Measurements from ENCODE around the gene FAM81B.

DNA sequence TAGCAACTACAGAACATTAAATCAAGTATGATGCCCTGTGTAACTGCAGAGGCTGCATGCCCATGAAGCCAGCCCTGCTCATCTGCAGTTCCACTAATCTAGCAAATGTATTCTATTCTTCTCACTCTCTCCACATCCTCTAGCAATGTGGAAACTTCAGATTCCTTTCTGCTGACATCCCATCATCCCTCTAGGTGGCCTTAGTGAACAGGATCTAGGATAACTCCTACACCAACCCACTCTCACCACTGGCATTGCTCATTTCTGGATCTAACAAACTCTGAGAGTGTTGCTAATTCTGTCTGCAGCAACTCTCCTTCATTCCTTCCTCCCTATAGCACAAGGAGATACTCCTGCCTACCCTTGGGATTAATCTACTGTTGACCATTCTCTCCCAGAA, 80.8 kb downstream of the FAM81B start:
- TF ChIP-seq, protein P1, sequence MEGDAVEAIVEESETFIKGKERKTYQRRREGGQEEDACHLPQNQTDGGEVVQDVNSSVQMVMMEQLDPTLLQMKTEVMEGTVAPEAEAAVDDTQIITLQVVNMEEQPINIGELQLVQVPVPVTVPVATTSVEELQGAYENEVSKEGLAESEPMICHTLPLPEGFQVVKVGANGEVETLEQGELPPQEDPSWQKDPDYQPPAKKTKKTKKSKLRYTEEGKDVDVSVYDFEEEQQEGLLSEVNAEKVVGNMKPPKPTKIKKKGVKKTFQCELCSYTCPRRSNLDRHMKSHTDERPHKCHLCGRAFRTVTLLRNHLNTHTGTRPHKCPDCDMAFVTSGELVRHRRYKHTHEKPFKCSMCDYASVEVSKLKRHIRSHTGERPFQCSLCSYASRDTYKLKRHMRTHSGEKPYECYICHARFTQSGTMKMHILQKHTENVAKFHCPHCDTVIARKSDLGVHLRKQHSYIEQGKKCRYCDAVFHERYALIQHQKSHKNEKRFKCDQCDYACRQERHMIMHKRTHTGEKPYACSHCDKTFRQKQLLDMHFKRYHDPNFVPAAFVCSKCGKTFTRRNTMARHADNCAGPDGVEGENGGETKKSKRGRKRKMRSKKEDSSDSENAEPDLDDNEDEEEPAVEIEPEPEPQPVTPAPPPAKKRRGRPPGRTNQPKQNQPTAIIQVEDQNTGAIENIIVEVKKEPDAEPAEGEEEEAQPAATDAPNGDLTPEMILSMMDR (conservative IDR thresholded peaks at IDR 0.05; ENCODE audit: low read length): no peak
- TF ChIP-seq EZH2phosphoT487 (IDR thresholded peaks at IDR 0.05; ENCODE audit: borderline replicate concordance): no peak
